HCT116 (cell line): ENCODE measurements around the gene MAPK8IP3. TPM values are rescaled to one million over a fixed set of nuclear protein-coding genes. Genes with fewer than 3 reads are reported as not detected.

ENCODE experiments used
- ATAC-seq: fragments of 200-7000 bp; cut with Tn5 transposase; 2 replicates; pipeline ENCODE4 v1.9.1; 2020; ENCODE audit warnings: mild to moderate bottlenecking, moderate library complexity
- BruUV-seq: library from RNA; stranded (reverse); fragments of 400-500 nt; replicated peaks from 2 replicates; lab custom pipeline; 2021; lab: Mats Ljungman, UMichigan
- CTCF ChIA-PET: fragments of 300-600 bp; sonication (Branson Sonifier 250); formaldehyde crosslinking; loops from one replicate; lab custom pipeline; 2021; ENCODE audit warnings: antibody characterized with exemption; lab: Charles Lee
- POLR2A ChIA-PET: fragments of 300-600, 350-600 bp; sonication (Branson Sonifier 250); formaldehyde crosslinking; loops from one replicate; lab custom pipeline; 2021; ENCODE audit warnings: antibody characterized with exemption; lab: Charles Lee
- RAD21 ChIA-PET, 2 experiments: fragments of 300-600 bp; sonication (Branson Sonifier 250); formaldehyde crosslinking; loops; one replicate each; lab custom pipeline; 2023; ENCODE audit warnings: low total read pairs in 2 of 2; ENCODE audit not compliant: uncharacterized antibody in 2 of 2, unreplicated experiment in 2 of 2, low non-redundant PET in 1 of 2; lab: Charles Lee
- DNase-seq: peaks from one replicate; pipeline ENCODE4 v3.0.0-alpha.2; 2010; ENCODE audit warnings: low read depth, low spot score
- H2AFZ ChIP-seq: fragments of 200-600 bp; shearing (Covaris generic), sonication (generic); 2 replicates; pipeline ENCODE4 v1.6.1; 2017; ENCODE audit warnings: low read depth, mixed run types, mixed read lengths, antibody characterized with exemption, low read length; ENCODE audit not compliant: poor library complexity, severe bottlenecking
- H3K27ac ChIP-seq: 2 replicates; pipeline ENCODE4 v1.5.1; 2012; ENCODE audit warnings: low read depth, low read length
- H3K27me3 ChIP-seq: fragments of 200-600 bp; sonication (generic); 2 replicates; pipeline ENCODE4 v1.6.1; 2016; ENCODE audit warnings: mixed run types, low read length, mixed read lengths; ENCODE audit not compliant: insufficient read depth
- H3K36me3 ChIP-seq, 2 experiments: fragments of 200-500 bp in 1 of 2; fragments of 200-600 bp in 1 of 2; sonication (Bioruptor generic) in 1 of 2; sonication (generic) in 1 of 2; 2 replicates each; pipeline versions ENCODE4 v1.5.1 to v1.6.1; 2014 to 2016; ENCODE audit warnings: low read length in 2 of 2, inconsistent platforms in 1 of 2, mixed read lengths in 1 of 2, mixed run types in 1 of 2; ENCODE audit not compliant: insufficient read depth in 2 of 2, control insufficient read depth in 1 of 2
- H3K4me1 ChIP-seq, 2 experiments: fragments of 200-600 bp in 1 of 2; sonication (generic) in 1 of 2; 2 replicates each; pipeline versions ENCODE4 v1.5.1 to v1.6.1; 2012 to 2017; ENCODE audit warnings: low read length in 2 of 2, inconsistent platforms in 1 of 2, mild to moderate bottlenecking in 1 of 2, mixed read lengths in 1 of 2, mixed run types in 1 of 2, moderate library complexity in 1 of 2; ENCODE audit not compliant: insufficient read depth in 2 of 2, control insufficient read depth in 1 of 2
- H3K4me2 ChIP-seq: fragments of 200-600 bp; sonication (generic); 2 replicates; pipeline ENCODE4 v1.6.1; 2017; ENCODE audit warnings: mixed run types, low read length, mixed read lengths
- H3K4me3 ChIP-seq, 2 experiments: fragments of 200-600 bp in 1 of 2; sonication (generic) in 1 of 2; replicated peaks in 1 of 2; 2 replicates each; pipeline ENCODE4 v1.5.1; 2011 to 2016; ENCODE audit warnings: low read length in 2 of 2, control low read depth in 1 of 2, low read depth in 1 of 2, mild to moderate bottlenecking in 1 of 2, mixed read lengths in 1 of 2, mixed run types in 1 of 2
- H3K79me2 ChIP-seq: fragments of 200-600 bp; sonication (generic); 2 replicates; pipeline ENCODE4 v1.6.1; 2017; ENCODE audit warnings: mild to moderate bottlenecking, mixed run types, low read length, moderate library complexity, mixed read lengths; ENCODE audit not compliant: insufficient read depth
- H3K9ac ChIP-seq: fragments of 200-600 bp; sonication (generic); 2 replicates; pipeline ENCODE4 v1.6.1; 2016; ENCODE audit warnings: low read length, mixed read lengths
- H3K9me2 ChIP-seq: fragments of 200-600 bp; sonication (generic), shearing (Covaris generic); 2 replicates; pipeline ENCODE4 v1.6.1; 2017; ENCODE audit warnings: mixed run types, mild to moderate bottlenecking, moderate library complexity; ENCODE audit not compliant: insufficient read depth
- H3K9me3 ChIP-seq, 2 experiments: fragments of 200-500 bp in 1 of 2; fragments of 200-600 bp in 1 of 2; sonication (Bioruptor generic) in 1 of 2; sonication (generic) in 1 of 2; 2 replicates each; pipeline ENCODE4 v1.6.1; 2014 to 2017; ENCODE audit warnings: low read length in 2 of 2, mixed read lengths in 2 of 2, inconsistent platforms in 1 of 2, low read depth in 1 of 2, mild to moderate bottlenecking in 1 of 2, mixed run types in 1 of 2, moderate library complexity in 1 of 2; ENCODE audit not compliant: control insufficient read depth in 1 of 2, insufficient read depth in 1 of 2
- H4K20me1 ChIP-seq: fragments of 200-600 bp; sonication (generic), shearing (Covaris generic); 2 replicates; pipeline ENCODE4 v1.6.1; 2017; ENCODE audit warnings: mixed run types, mild to moderate bottlenecking, moderate library complexity; ENCODE audit not compliant: insufficient read depth
- CBX3 ChIP-seq: IDR thresholded peaks from 2 replicates; pipeline ENCODE4 v1.6.1; 2012; ENCODE audit warnings: low read depth
- EGR1 ChIP-seq: IDR thresholded peaks from 2 replicates; pipeline ENCODE4 v1.6.1; 2012; ENCODE audit warnings: low read depth
- ELF1 ChIP-seq: IDR thresholded peaks from 2 replicates; pipeline ENCODE4 v1.6.1; 2012; ENCODE audit warnings: low read depth, borderline replicate concordance
- EZH2 ChIP-seq: fragments of 200-600 bp; sonication (generic); IDR thresholded peaks from 2 replicates; pipeline ENCODE4 v1.6.1; 2017; ENCODE audit warnings: antibody characterized with exemption, mixed run types
- FOSL1 ChIP-seq: IDR thresholded peaks from 2 replicates; pipeline ENCODE4 v1.6.1; 2012; ENCODE audit warnings: low read depth
- JUND ChIP-seq: IDR thresholded peaks from 2 replicates; pipeline ENCODE4 v1.6.1; 2012
- POLR2A ChIP-seq: IDR thresholded peaks from 2 replicates; pipeline ENCODE4 v1.7.0; 2011; ENCODE audit warnings: borderline replicate concordance; ENCODE audit not compliant: insufficient read depth, insufficient read length; ENCODE audit errors: extremely low read depth
- POLR2AphosphoS5 ChIP-seq: IDR thresholded peaks from 2 replicates; pipeline ENCODE4 v1.6.1; 2011; ENCODE audit warnings: mild to moderate bottlenecking, low read depth, low read length, moderate library complexity
- SIN3A ChIP-seq: IDR thresholded peaks from 2 replicates; pipeline ENCODE4 v1.6.1; 2012; ENCODE audit warnings: low read depth
- SP1 ChIP-seq: IDR thresholded peaks from 2 replicates; pipeline ENCODE4 v1.6.1; 2012; ENCODE audit warnings: low read depth
- SRF ChIP-seq: IDR thresholded peaks from 2 replicates; pipeline ENCODE4 v1.6.1; 2012; ENCODE audit warnings: low read depth
- TCF7L2 ChIP-seq: IDR thresholded peaks from 2 replicates; pipeline ENCODE4 v1.7.0; 2011; ENCODE audit warnings: borderline replicate concordance, inconsistent platforms; ENCODE audit not compliant: insufficient read depth, insufficient read length; ENCODE audit errors: extremely low read depth
- YY1 ChIP-seq: IDR thresholded peaks from 2 replicates; pipeline ENCODE4 v1.6.1; 2011; ENCODE audit warnings: low read length, low read depth, moderate library complexity, mild to moderate bottlenecking; ENCODE audit not compliant: insufficient replicate concordance; ENCODE audit errors: extremely low read depth
- ZNF274 ChIP-seq: fragments of 200-500 bp; sonication (Bioruptor generic); IDR thresholded peaks from 2 replicates; pipeline ENCODE4 v1.6.1; 2014; ENCODE audit warnings: mild to moderate bottlenecking, low read depth, low read length, inconsistent platforms
- intact Hi-C: fragments of 100-400 bp; cut with micrococcal nuclease; formaldehyde crosslinking; loops from 2 replicates; pipeline ENCODE4 v1.10.0; 2022
- total RNA-seq: library from RNA; stranded (reverse); gene quantifications from one replicate; pipeline ENCODE4 v1.2.1, GENCODE V29; 2021; ENCODE audit not compliant: unreplicated experiment
- TF ChIP-seq, protein P1 (sequence below): IDR thresholded peaks from 2 replicates; pipeline ENCODE4 v1.6.1; 2012; ENCODE audit warnings: low read depth
- TF ChIP-seq, protein P2 (sequence below): IDR thresholded peaks from 2 replicates; pipeline ENCODE4 v1.6.1; 2012
- TF ChIP-seq, protein P3 (sequence below): IDR thresholded peaks from 2 replicates; pipeline ENCODE4 v1.6.1; 2011; ENCODE audit warnings: mild to moderate bottlenecking, low read length, moderate library complexity; ENCODE audit not compliant: insufficient replicate concordance; ENCODE audit errors: extremely low read depth
- TF ChIP-seq, protein P4 (sequence below): IDR thresholded peaks from 2 replicates; pipeline ENCODE4 v1.6.1; 2012
- TF ChIP-seq, protein P5 (sequence below), 3 experiments: fragments of 200-600 bp in 1 of 3; sonication (generic) in 1 of 3; IDR thresholded peaks in 2 of 3; conservative IDR thresholded peaks in 1 of 3; 2 replicates each; pipeline ENCODE4 v1.5.1; 2012 to 2017; ENCODE audit warnings: low read depth in 2 of 3, low read length in 2 of 3, antibody characterized with exemption in 1 of 3, borderline replicate concordance in 1 of 3, control low read depth in 1 of 3, mild to moderate bottlenecking in 1 of 3, mixed read lengths in 1 of 3, mixed run types in 1 of 3, moderate library complexity in 1 of 3; ENCODE audit not compliant: insufficient read depth in 1 of 3

Gene MAPK8IP3
- total RNA-seq, 1 experiment from 2014 or later = 75.3 TPM

DNA sequence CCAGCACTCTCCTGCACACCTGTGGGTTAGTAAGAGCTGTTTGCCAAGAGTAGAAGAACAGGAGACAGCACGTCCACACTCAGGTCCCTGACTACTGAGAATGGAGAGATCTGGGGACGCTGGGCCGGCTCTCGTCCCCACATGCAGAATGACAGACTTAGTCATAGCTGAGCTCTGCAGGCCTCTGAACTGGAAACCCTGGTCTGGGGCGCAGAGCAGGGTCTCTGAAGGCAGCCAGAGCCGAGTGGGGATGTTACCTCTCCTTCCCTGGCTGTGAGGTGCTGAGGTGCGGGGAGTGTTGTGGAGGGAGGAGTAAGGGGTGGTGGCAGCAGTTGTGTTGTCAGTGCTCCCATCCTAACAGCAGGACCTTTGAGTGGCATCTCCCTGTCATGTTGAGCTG lies 35.1 kb upstream of the MAPK8IP3 start:
- H3K9me3 ChIP-seq = no peaks in the 10 kb centered on the region
- TF ChIP-seq FOSL1 (no peak), SP1 (no peak), CBX3 (no peak), JUND (no peak), YY1 (no peak), SRF (no peak), SIN3A (no peak), ELF1 (no peak), POLR2AphosphoS5 (no peak), TCF7L2 (no peak), ZNF274 (no peak), EGR1 (no peak), EZH2 (no peak), POLR2A (no peak)
- TF ChIP-seq, protein P1, sequence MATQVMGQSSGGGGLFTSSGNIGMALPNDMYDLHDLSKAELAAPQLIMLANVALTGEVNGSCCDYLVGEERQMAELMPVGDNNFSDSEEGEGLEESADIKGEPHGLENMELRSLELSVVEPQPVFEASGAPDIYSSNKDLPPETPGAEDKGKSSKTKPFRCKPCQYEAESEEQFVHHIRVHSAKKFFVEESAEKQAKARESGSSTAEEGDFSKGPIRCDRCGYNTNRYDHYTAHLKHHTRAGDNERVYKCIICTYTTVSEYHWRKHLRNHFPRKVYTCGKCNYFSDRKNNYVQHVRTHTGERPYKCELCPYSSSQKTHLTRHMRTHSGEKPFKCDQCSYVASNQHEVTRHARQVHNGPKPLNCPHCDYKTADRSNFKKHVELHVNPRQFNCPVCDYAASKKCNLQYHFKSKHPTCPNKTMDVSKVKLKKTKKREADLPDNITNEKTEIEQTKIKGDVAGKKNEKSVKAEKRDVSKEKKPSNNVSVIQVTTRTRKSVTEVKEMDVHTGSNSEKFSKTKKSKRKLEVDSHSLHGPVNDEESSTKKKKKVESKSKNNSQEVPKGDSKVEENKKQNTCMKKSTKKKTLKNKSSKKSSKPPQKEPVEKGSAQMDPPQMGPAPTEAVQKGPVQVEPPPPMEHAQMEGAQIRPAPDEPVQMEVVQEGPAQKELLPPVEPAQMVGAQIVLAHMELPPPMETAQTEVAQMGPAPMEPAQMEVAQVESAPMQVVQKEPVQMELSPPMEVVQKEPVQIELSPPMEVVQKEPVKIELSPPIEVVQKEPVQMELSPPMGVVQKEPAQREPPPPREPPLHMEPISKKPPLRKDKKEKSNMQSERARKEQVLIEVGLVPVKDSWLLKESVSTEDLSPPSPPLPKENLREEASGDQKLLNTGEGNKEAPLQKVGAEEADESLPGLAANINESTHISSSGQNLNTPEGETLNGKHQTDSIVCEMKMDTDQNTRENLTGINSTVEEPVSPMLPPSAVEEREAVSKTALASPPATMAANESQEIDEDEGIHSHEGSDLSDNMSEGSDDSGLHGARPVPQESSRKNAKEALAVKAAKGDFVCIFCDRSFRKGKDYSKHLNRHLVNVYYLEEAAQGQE = no peak
- TF ChIP-seq, protein P2, sequence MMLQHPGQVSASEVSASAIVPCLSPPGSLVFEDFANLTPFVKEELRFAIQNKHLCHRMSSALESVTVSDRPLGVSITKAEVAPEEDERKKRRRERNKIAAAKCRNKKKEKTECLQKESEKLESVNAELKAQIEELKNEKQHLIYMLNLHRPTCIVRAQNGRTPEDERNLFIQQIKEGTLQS = no peak
- TF ChIP-seq, protein P3, sequence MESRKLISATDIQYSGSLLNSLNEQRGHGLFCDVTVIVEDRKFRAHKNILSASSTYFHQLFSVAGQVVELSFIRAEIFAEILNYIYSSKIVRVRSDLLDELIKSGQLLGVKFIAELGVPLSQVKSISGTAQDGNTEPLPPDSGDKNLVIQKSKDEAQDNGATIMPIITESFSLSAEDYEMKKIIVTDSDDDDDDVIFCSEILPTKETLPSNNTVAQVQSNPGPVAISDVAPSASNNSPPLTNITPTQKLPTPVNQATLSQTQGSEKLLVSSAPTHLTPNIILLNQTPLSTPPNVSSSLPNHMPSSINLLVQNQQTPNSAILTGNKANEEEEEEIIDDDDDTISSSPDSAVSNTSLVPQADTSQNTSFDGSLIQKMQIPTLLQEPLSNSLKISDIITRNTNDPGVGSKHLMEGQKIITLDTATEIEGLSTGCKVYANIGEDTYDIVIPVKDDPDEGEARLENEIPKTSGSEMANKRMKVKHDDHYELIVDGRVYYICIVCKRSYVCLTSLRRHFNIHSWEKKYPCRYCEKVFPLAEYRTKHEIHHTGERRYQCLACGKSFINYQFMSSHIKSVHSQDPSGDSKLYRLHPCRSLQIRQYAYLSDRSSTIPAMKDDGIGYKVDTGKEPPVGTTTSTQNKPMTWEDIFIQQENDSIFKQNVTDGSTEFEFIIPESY = no peak
- TF ChIP-seq, protein P4, sequence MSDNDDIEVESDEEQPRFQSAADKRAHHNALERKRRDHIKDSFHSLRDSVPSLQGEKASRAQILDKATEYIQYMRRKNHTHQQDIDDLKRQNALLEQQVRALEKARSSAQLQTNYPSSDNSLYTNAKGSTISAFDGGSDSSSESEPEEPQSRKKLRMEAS = no peak
- TF ChIP-seq, protein P5, sequence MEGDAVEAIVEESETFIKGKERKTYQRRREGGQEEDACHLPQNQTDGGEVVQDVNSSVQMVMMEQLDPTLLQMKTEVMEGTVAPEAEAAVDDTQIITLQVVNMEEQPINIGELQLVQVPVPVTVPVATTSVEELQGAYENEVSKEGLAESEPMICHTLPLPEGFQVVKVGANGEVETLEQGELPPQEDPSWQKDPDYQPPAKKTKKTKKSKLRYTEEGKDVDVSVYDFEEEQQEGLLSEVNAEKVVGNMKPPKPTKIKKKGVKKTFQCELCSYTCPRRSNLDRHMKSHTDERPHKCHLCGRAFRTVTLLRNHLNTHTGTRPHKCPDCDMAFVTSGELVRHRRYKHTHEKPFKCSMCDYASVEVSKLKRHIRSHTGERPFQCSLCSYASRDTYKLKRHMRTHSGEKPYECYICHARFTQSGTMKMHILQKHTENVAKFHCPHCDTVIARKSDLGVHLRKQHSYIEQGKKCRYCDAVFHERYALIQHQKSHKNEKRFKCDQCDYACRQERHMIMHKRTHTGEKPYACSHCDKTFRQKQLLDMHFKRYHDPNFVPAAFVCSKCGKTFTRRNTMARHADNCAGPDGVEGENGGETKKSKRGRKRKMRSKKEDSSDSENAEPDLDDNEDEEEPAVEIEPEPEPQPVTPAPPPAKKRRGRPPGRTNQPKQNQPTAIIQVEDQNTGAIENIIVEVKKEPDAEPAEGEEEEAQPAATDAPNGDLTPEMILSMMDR (IDR thresholded peaks at IDR 0.05 in 2 of 3, conservative IDR thresholded peaks at IDR 0.05 in 1 of 3; ENCODE audit: borderline replicate concordance in 1 of 3, insufficient read depth in 1 of 3, low read depth in 2 of 3, low read length in 2 of 3) = no peak
- H3K36me3 ChIP-seq = peaks cover 32 to 61% of the 10 kb centered on the region in 2 experiments
- ChIA-PET RAD21 (no interaction called here), POLR2A (no interaction called here), CTCF (no interaction called here)
- no peak overlapping the region for H2AFZ ChIP-seq
- H4K20me1 ChIP-seq = no peaks in the 10 kb centered on the region
- intact Hi-C loops = no loop called here
- no peaks in the 10 kb centered on the region for H3K79me2 ChIP-seq
- no TSS peak for BruUV-seq
- DNase-seq (no peak), ATAC-seq (no peak)
- H3K4me3 ChIP-seq = no peak overlapping the region
- no peak overlapping the region for H3K4me2 ChIP-seq
- H3K27me3 ChIP-seq = no peaks in the 10 kb centered on the region
- H3K9me2 ChIP-seq = no peaks in the 10 kb centered on the region
- H3K9ac ChIP-seq = no peak overlapping the region
- no peak overlapping the region for H3K27ac ChIP-seq
- H3K4me1 ChIP-seq = peaks cover 0 to 15% of the 10 kb centered on the region in 2 experiments; a peak in 2 of 4 replicates
